HEK293T (cell line): ENCODE data around the gene KCNT1.
A peak's percentile ranks its signal among the peaks of the same experiment; 100 is the strongest.

Source experiments
- CTCF ChIA-PET: fragments of 350-600 bp; formaldehyde crosslinking; extraction: SDS; loops from one replicate; lab custom pipeline; 2021; ENCODE audit warnings: antibody characterized with exemption, inconsistent platforms; lab: Yijun Ruan, JAX
- POLR2A ChIA-PET: fragments of 350-600 bp; formaldehyde crosslinking; extraction: SDS; loops from one replicate; lab custom pipeline; 2020; ENCODE audit warnings: antibody characterized with exemption, inconsistent platforms; lab: Yijun Ruan, JAX
- DNase-seq: peaks from one replicate; pipeline ENCODE4 v3.0.0; 2012; ENCODE audit warnings: mixed read lengths; ENCODE audit errors: extremely low spot score
- ARNT ChIP-seq: fragments of 450-650 bp; IDR thresholded peaks from 2 replicates; pipeline ENCODE4 v1.6.1; 2017; ENCODE audit warnings: mild to moderate bottlenecking
- BHLHE40 ChIP-seq: fragments of 450-650 bp; IDR thresholded peaks from 2 replicates; pipeline ENCODE4 v1.6.1; 2016; ENCODE audit warnings: mild to moderate bottlenecking, moderate library complexity, borderline replicate concordance
- CTBP1 ChIP-seq: fragments of 450-650 bp; IDR thresholded peaks from 2 replicates; pipeline ENCODE4 v1.6.1; 2016; ENCODE audit warnings: borderline replicate concordance
- ELF4 ChIP-seq: fragments of 450-650 bp; IDR thresholded peaks from 2 replicates; pipeline ENCODE4 v1.6.1; 2017; ENCODE audit warnings: antibody characterized with exemption
- FOXA1 ChIP-seq: fragments of 450-650 bp; IDR thresholded peaks from 2 replicates; pipeline ENCODE4 v1.6.1; 2016; ENCODE audit warnings: mild to moderate bottlenecking
- FOXK2 ChIP-seq: fragments of 450-650 bp; IDR thresholded peaks from 2 replicates; pipeline ENCODE4 v1.6.1; 2016; ENCODE audit warnings: mild to moderate bottlenecking
- FOXM1 ChIP-seq: fragments of 450-650 bp; IDR thresholded peaks from 2 replicates; pipeline ENCODE4 v1.6.1; 2017; ENCODE audit warnings: mild to moderate bottlenecking, borderline replicate concordance
- HDGF ChIP-seq: fragments of 450-650 bp; IDR thresholded peaks from 2 replicates; pipeline ENCODE4 v1.6.1; 2017; ENCODE audit warnings: antibody characterized with exemption, borderline replicate concordance
- L3MBTL2 ChIP-seq: fragments of 450-650 bp; conservative IDR thresholded peaks from 2 replicates; pipeline ENCODE4 v1.6.1; 2016; ENCODE audit warnings: mild to moderate bottlenecking
- LEF1 ChIP-seq: fragments of 450-650 bp; IDR thresholded peaks from 2 replicates; pipeline ENCODE4 v1.6.1; 2017; ENCODE audit warnings: mild to moderate bottlenecking, borderline replicate concordance
- NFRKB ChIP-seq: fragments of 450-650 bp; IDR thresholded peaks from 2 replicates; pipeline ENCODE4 v1.6.1; 2016; ENCODE audit warnings: mild to moderate bottlenecking, moderate library complexity
- PKNOX1 ChIP-seq: fragments of 450-650 bp; IDR thresholded peaks from 2 replicates; pipeline ENCODE4 v1.6.1; 2016
- SP1 ChIP-seq: fragments of 450-650 bp; IDR thresholded peaks from 2 replicates; pipeline ENCODE4 v1.6.1; 2017
- SUZ12 ChIP-seq: fragments of 450-650 bp; IDR thresholded peaks from 2 replicates; pipeline ENCODE4 v1.6.1; 2016; ENCODE audit warnings: mild to moderate bottlenecking
- TARDBP ChIP-seq: fragments of 450-650 bp; IDR thresholded peaks from 2 replicates; pipeline ENCODE4 v1.6.1; 2016
- ZNF384 ChIP-seq: fragments of 450-650 bp; IDR thresholded peaks from 2 replicates; pipeline ENCODE4 v1.6.1; 2016

Gene KCNT1

GRCh38 chr9:135711881-135712280 is 9.9 kb downstream of the KCNT1 start:
- no peak for DNase-seq
- ChIA-PET POLR2A (no interaction called here), CTCF (no interaction called here)
- TF ChIP-seq FOXA1 (no peak), ELF4 (no peak), CTBP1 (no peak), L3MBTL2 (no peak), PKNOX1 (no peak), BHLHE40 (no peak), TARDBP (no peak), FOXM1 (no peak), HDGF (no peak), FOXK2 (no peak), LEF1 (no peak), ZNF384 (no peak), SP1 (no peak), NFRKB (no peak), SUZ12 (no peak), ARNT (no peak)

- ChIA-PET CTCF (no interaction called here), POLR2A (no interaction called here)
- TF ChIP-seq NFRKB (no peak), FOXM1 (no peak), L3MBTL2 (no peak), FOXK2 (no peak), SP1 (no peak)
- no peak for DNase-seq
These were observed 10.8 kb downstream of the KCNT1 start for GRCh38 chr9:135712613-135713295.

GRCh38 chr9:135714242-135715055 is 12.5 kb downstream of the KCNT1 start:
- peak; percentile 43 for DNase-seq
- TF ChIP-seq BHLHE40 = no peak
- no peak for TF ChIP-seq TARDBP
- no peak for TF ChIP-seq HDGF
- no peak for TF ChIP-seq SP1
- no peak for TF ChIP-seq NFRKB
- TF ChIP-seq PKNOX1 = no peak
- TF ChIP-seq ZNF384 = no peak
- no peak for TF ChIP-seq ARNT
- TF ChIP-seq FOXA1 = no peak
- TF ChIP-seq L3MBTL2 = no peak
- no peak for TF ChIP-seq LEF1
- TF ChIP-seq FOXK2 = no peak
- TF ChIP-seq SUZ12 = no peak
- TF ChIP-seq CTBP1 = no peak
- TF ChIP-seq ELF4 = no peak
- ChIA-PET POLR2A (no interaction called here), CTCF (no interaction called here)

GRCh38 chr9:135715056-135715595 is 13.1 kb downstream of the KCNT1 start:
- POLR2A ChIA-PET = no interaction called here
- TF ChIP-seq L3MBTL2 (no peak), FOXK2 (no peak), ELF4 (no peak), LEF1 (no peak), HDGF (no peak), SP1 (no peak), FOXA1 (no peak), ARNT (no peak), TARDBP (no peak), PKNOX1 (no peak), ZNF384 (no peak), NFRKB (no peak), SUZ12 (no peak), CTBP1 (no peak), BHLHE40 (no peak), FOXM1 (no peak)
- CTCF ChIA-PET = no interaction called here
- DNase-seq = no peak

GRCh38 chr9:135716045-135716444 is 14.1 kb downstream of the KCNT1 start:
- ChIA-PET CTCF (interaction anchor here (1.2 kb wide), 1 partner anchor 113 kb away, joined by 3 read pairs; no protein-coding TSS in a partner anchor), POLR2A (no interaction called here)
- no peak for DNase-seq
- no peak for TF ChIP-seq SUZ12
- TF ChIP-seq L3MBTL2 = no peak
- TF ChIP-seq NFRKB = no peak
- TF ChIP-seq LEF1 = no peak
- TF ChIP-seq ARNT = no peak
- TF ChIP-seq CTBP1 = no peak
- no peak for TF ChIP-seq BHLHE40
- no peak for TF ChIP-seq FOXA1
- no peak for TF ChIP-seq TARDBP
- no peak for TF ChIP-seq SP1
